CD14-positive monocyte (primary cell): Measurements from ENCODE around the gene MYADML2. TPM values are rescaled to one million over a fixed set of nuclear protein-coding genes. Genes with fewer than 3 reads are reported as not detected.

Experiments used
- DNase-seq, 3 donors: peaks; one replicate each; pipeline ENCODE4 v3.0.0-alpha.2; 2011 to 2022
- H2AFZ ChIP-seq: 2 replicates; pipeline ENCODE4 v1.6.0; 2012; ENCODE audit warnings: mild to moderate bottlenecking, low read depth, low read length, inconsistent platforms; ENCODE audit not compliant: insufficient read depth, poor library complexity, severe bottlenecking
- H3K27ac ChIP-seq, 2 donors: 1 replicate in 1 of 2; 2 replicates in 1 of 2; pipeline ENCODE4 v1.5.1; 2012 to 2013; ENCODE audit warnings: low read length in 2 of 2, control low read depth in 1 of 2, inconsistent platforms in 1 of 2, low read depth in 1 of 2, mild to moderate bottlenecking in 1 of 2
- H3K27me3 ChIP-seq, 2 donors: one replicate each; pipeline versions ENCODE4 v1.6.0 to v1.6.1; 2011 to 2013; ENCODE audit warnings: low read length in 2 of 2; ENCODE audit not compliant: control insufficient read depth in 2 of 2, insufficient read depth in 2 of 2
- H3K36me3 ChIP-seq, 2 donors: replicated peaks in 1 of 2; 1 replicate in 1 of 2; 2 replicates in 1 of 2; pipeline versions ENCODE4 v1.5.1 to v1.6.1; 2012 to 2013; ENCODE audit warnings: low read length in 2 of 2, control low read depth in 1 of 2, inconsistent platforms in 1 of 2, mild to moderate bottlenecking in 1 of 2; ENCODE audit not compliant: insufficient read depth in 2 of 2, control insufficient read depth in 1 of 2
- H3K4me1 ChIP-seq, 2 donors: 1 replicate in 1 of 2; 2 replicates in 1 of 2; pipeline versions ENCODE4 v1.5.1 to v1.6.1; 2012 to 2013; ENCODE audit warnings: low read length in 2 of 2, control low read depth in 1 of 2, inconsistent platforms in 1 of 2, mild to moderate bottlenecking in 1 of 2, moderate library complexity in 1 of 2; ENCODE audit not compliant: insufficient read depth in 2 of 2, control insufficient read depth in 1 of 2
- H3K4me2 ChIP-seq: replicated peaks from 2 replicates; pipeline ENCODE3; 2012; ENCODE audit warnings: low read length, moderate library complexity, mild to moderate bottlenecking; ENCODE audit not compliant: poor library complexity, severe bottlenecking; ENCODE audit errors: extremely low read depth
- H3K4me3 ChIP-seq, 3 experiments: fragments of 200-600 bp in 1 of 3; sonication (generic) in 1 of 3; replicated peaks in 1 of 3; 1 replicate in 2 of 3; 2 replicates in 1 of 3; pipeline ENCODE4 v1.5.1; 2011 to 2013; ENCODE audit warnings: low read length in 3 of 3, mild to moderate bottlenecking in 3 of 3, control low read depth in 2 of 3, low read depth in 2 of 3, inconsistent platforms in 1 of 3, moderate library complexity in 1 of 3
- H3K79me2 ChIP-seq: 2 replicates; pipeline ENCODE4 v1.6.0; 2012; ENCODE audit warnings: mild to moderate bottlenecking, control low read depth, inconsistent platforms, low read length, moderate library complexity; ENCODE audit not compliant: insufficient read depth
- H3K9ac ChIP-seq: 2 replicates; pipeline ENCODE4 v1.6.0; 2017; ENCODE audit warnings: low read length, mild to moderate bottlenecking; ENCODE audit not compliant: insufficient read depth, poor library complexity, severe bottlenecking
- H3K9me3 ChIP-seq, 2 donors: replicated peaks in 1 of 2; 1 replicate in 1 of 2; 2 replicates in 1 of 2; pipeline versions ENCODE4 v1.5.1 to v1.6.1; 2012 to 2013; ENCODE audit warnings: low read length in 2 of 2, control low read depth in 1 of 2; ENCODE audit not compliant: control insufficient read depth in 1 of 2, insufficient read depth in 1 of 2
- H4K20me1 ChIP-seq: 2 replicates; pipeline ENCODE4 v1.6.0; 2012; ENCODE audit warnings: mild to moderate bottlenecking, low read length, control low read depth, moderate library complexity; ENCODE audit not compliant: insufficient read depth
- H3K27ac Mint-ChIP-seq, 7 donors: one replicate each; pipeline ENCODE4 v1.8.0; 2020; ENCODE audit warnings: mild to moderate bottlenecking in 7 of 7, mixed read lengths in 7 of 7, moderate library complexity in 6 of 7, inconsistent platforms in 2 of 7
- H3K27me3 Mint-ChIP-seq, 3 donors: one replicate each; pipeline ENCODE4 v1.8.0; 2021 to 2022; ENCODE audit warnings: low read depth in 3 of 3, mild to moderate bottlenecking in 3 of 3, mixed read lengths in 3 of 3, moderate library complexity in 3 of 3, inconsistent platforms in 1 of 3
- H3K36me3 Mint-ChIP-seq, 2 donors: one replicate each; pipeline ENCODE4 v1.8.0; 2020; ENCODE audit warnings: mixed read lengths in 2 of 2, inconsistent platforms in 1 of 2, mild to moderate bottlenecking in 1 of 2
- H3K4me1 Mint-ChIP-seq: one replicate; pipeline ENCODE4 v1.8.0; 2020; ENCODE audit warnings: mild to moderate bottlenecking, mixed read lengths
- H3K4me3 Mint-ChIP-seq, 2 donors: one replicate each; pipeline ENCODE4 v1.8.0; 2020; ENCODE audit warnings: mild to moderate bottlenecking in 2 of 2, mixed read lengths in 2 of 2, moderate library complexity in 1 of 2
- H3K9me3 Mint-ChIP-seq, 7 donors: one replicate each; pipeline ENCODE4 v1.8.0; 2020 to 2022; ENCODE audit warnings: mixed read lengths in 7 of 7, mild to moderate bottlenecking in 6 of 7, moderate library complexity in 6 of 7, inconsistent platforms in 2 of 7
- CTCF ChIP-seq: fragments of 200-600 bp; IDR thresholded peaks from one replicate; pipeline ENCODE4 v1.8.0; 2022; ENCODE audit warnings: antibody characterized with exemption, mild to moderate bottlenecking
- WGBS: methylation state at CpG from one replicate; pipeline ENCODE4 v1.1.5; 2013; ENCODE audit warnings: missing lambda C conversion rate; ENCODE audit not compliant: insufficient coverage; 5-methylcytosine and 5-hydroxymethylcytosine counted together
- intact Hi-C, 2 donors: fragments of 100-400 bp; cut with micrococcal nuclease; formaldehyde crosslinking; loops; one replicate each; pipeline versions ENCODE4 v1.15.0 to v1.15.1; 2023
- polyA plus RNA-seq, 3 donors: library from polyadenylated mRNA; depleted of rRNA in 1 of 3; unstranded in 2 of 3; stranded (reverse) in 1 of 3; fragments of 300-500 nt in 2 of 3; fragments of >200 nt in 1 of 3; fragmentation: Illumina TruSeq in 2 of 3; gene quantifications; 1 replicate in 2 of 3; 2 replicates in 1 of 3; pipeline ENCODE4 v1.2.3, GENCODE V29; 2012 to 2021

Gene MYADML2
- polyA plus RNA-seq, 3 donors: not detected

- no peak for DNase-seq
- Mint-ChIP-seq H3K4me3 (peak overlapping the region in 1 of 2 donors; percentile 75), H3K27me3 (peaks cover 34 to 45% (median 36%) of the 10 kb centered on the region in 3 donors), H3K9me3 (peaks cover 0 to 5% (median 0%) of the 10 kb centered on the region in 7 donors), H3K4me1 (peaks cover 34% of the 10 kb centered on the region), H3K36me3 (peaks cover 0 to 2% of the 10 kb centered on the region in 2 donors), H3K27ac (no peak overlapping the region)
- peaks cover 19% of the 10 kb centered on the region for H4K20me1 ChIP-seq
- no peaks in the 10 kb centered on the region for H3K36me3 ChIP-seq
- H3K9ac ChIP-seq: no peak overlapping the region
- intact Hi-C loops: loop anchor here in 1 of 2 donors (5.0 kb wide), 2 partner anchors 48 to 57 kb away; partner anchors contain the start of genes ARHGDIA and ASPSCR1
- peaks cover 9 to 39% of the 10 kb centered on the region in 2 donors for H3K27me3 ChIP-seq
- H3K27ac ChIP-seq: no peak overlapping the region
- peaks cover 32 to 38% of the 10 kb centered on the region in 2 donors for H3K4me1 ChIP-seq
- H2AFZ ChIP-seq: no peak overlapping the region
- H3K4me3 ChIP-seq: no peak overlapping the region
- no peaks in the 10 kb centered on the region for H3K9me3 ChIP-seq
- TF ChIP-seq CTCF: no peak
- H3K4me2 ChIP-seq: no peak overlapping the region
- 97% methylated on average over 17 of the region's 31 CpGs for WGBS
- peaks cover 27% of the 10 kb centered on the region for H3K79me2 ChIP-seq
These were observed 17.5 kb downstream of the MYADML2 start for GRCh38 chr17:81929253-81930141.

GRCh38 chr17:81928544-81929252 is 18.3 kb downstream of the MYADML2 start:
- TF ChIP-seq CTCF: no peak
- peaks cover 9 to 39% of the 10 kb centered on the region in 2 donors for H3K27me3 ChIP-seq
- peaks cover 40 to 46% of the 10 kb centered on the region in 2 donors for H3K4me1 ChIP-seq
- peak overlapping the region; percentile 73 for H2AFZ ChIP-seq
- Mint-ChIP-seq H3K27ac (peak overlapping the region in 1 of 7 donors; percentile 31), H3K36me3 (peaks cover 0 to 2% of the 10 kb centered on the region in 2 donors), H3K4me3 (peak overlapping the region; percentile 60 to 78), H3K4me1 (peaks cover 42% of the 10 kb centered on the region), H3K9me3 (peaks cover 0 to 5% (median 0%) of the 10 kb centered on the region in 7 donors), H3K27me3 (peaks cover 32 to 45% (median 36%) of the 10 kb centered on the region in 3 donors)
- peaks cover 35% of the 10 kb centered on the region for H3K79me2 ChIP-seq
- H4K20me1 ChIP-seq: peaks cover 27% of the 10 kb centered on the region
- H3K27ac ChIP-seq: no peak overlapping the region
- peak overlapping the region; percentile 75 for H3K4me2 ChIP-seq
- no peaks in the 10 kb centered on the region for H3K9me3 ChIP-seq
- H3K9ac ChIP-seq: peak overlapping the region; percentile 99
- intact Hi-C loops: loop anchor here in 1 of 2 donors (5.0 kb wide), 2 partner anchors 49 to 56 kb away; partner anchors contain the start of genes ARHGDIA and ASPSCR1
- WGBS: 16% methylated on average over 36 of the region's 44 CpGs
- H3K4me3 ChIP-seq: peak overlapping the region in 1 of 3 experiments; percentile 71
- DNase-seq: no peak
- H3K36me3 ChIP-seq: no peaks in the 10 kb centered on the region
